ENCODE data around the gene NLRX1. TPM values are rescaled to one million over a fixed set of nuclear protein-coding genes. Genes with fewer than 3 reads are reported as not detected.

The NLRX1 gene
- total RNA-seq, result 8.8 and 11.8 TPM in 2 replicates

GRCh38 chr11:119168471-119169281 is at the start of gene NLRX1:
Gene NLRX1, plus strand, starts transcription at chr11:119168725. Its CDS starts 2,679 bp downstream, at chr11:119171404.

GRCh38 chr11:119121008-119121810 is 47.3 kb upstream of the NLRX1 start, which contains the start of gene HINFP:
Gene HINFP, plus strand, starts transcription at chr11:119121580. Its CDS starts 5,365 bp downstream, at chr11:119126945.

GRCh38 chr11:119149018-119149785 is 19.3 kb upstream of the NLRX1 start, which contains the start of gene ABCG4:
Gene ABCG4, plus strand, starts transcription at chr11:119149052. Its CDS starts 914 bp downstream, at chr11:119149966.

GRCh38 chr11:119205574-119206510 is 37.3 kb downstream of the NLRX1 start, which contains the start of gene CBL:
Gene CBL, plus strand, starts transcription at chr11:119206339. Its CDS starts 79 bp downstream, at chr11:119206418.

Other genes with a start within 250 kb of the NLRX1 start
- 21.1 and 49.4 TPM in 2 replicates for gene BCL9L, start 242.8 kb upstream of the NLRX1 start, total RNA-seq
- gene UPK2, start 212.4 kb upstream of the NLRX1 start, total RNA-seq, result not detected in 2 replicates
- not detected in 2 replicates for gene FOXR1, start 197.0 kb upstream of the NLRX1 start, total RNA-seq
- gene CENATAC, start 170.6 kb upstream of the NLRX1 start, total RNA-seq, result 6.3 and 6.8 TPM in 2 replicates
- gene RPS25, start 150.4 kb upstream of the NLRX1 start, total RNA-seq, result 1,512 and 1,580 TPM in 2 replicates
- gene TRAPPC4, start 150.0 kb upstream of the NLRX1 start, total RNA-seq, result 47.6 and 56.7 TPM in 2 replicates
- gene SLC37A4, start 137.8 kb upstream of the NLRX1 start, total RNA-seq, result 6.6 and 10.5 TPM in 2 replicates
- 119 and 147 TPM in 2 replicates for gene HYOU1, start 111.5 kb upstream of the NLRX1 start, total RNA-seq
- gene VPS11, start 100.9 kb upstream of the NLRX1 start, total RNA-seq, result 16.8 and 26.4 TPM in 2 replicates
- 3.4 and 22.4 TPM in 2 replicates for gene HMBS, start 83.8 kb upstream of the NLRX1 start, total RNA-seq
- gene DPAGT1, start 66.9 kb upstream of the NLRX1 start, total RNA-seq, result 16.4 and 23.2 TPM in 2 replicates
- gene C2CD2L, start 61.4 kb upstream of the NLRX1 start, total RNA-seq, result 3.4 TPM in 2 replicates
- gene HINFP, start 47.1 kb upstream of the NLRX1 start, total RNA-seq, result 6.9 and 16.5 TPM in 2 replicates
- under 0.01 TPM in 1 of 2 replicates, not detected in the other for gene ABCG4, start 19.7 kb upstream of the NLRX1 start, total RNA-seq
- gene NHERF4, start 16.8 kb downstream of the NLRX1 start, total RNA-seq, result not detected in 2 replicates
- 6.5 and 7.5 TPM in 2 replicates for gene CBL, start 37.6 kb downstream of the NLRX1 start, total RNA-seq
- gene MCAM, start 148.4 kb downstream of the NLRX1 start, total RNA-seq, result 51.3 and 129 TPM in 2 replicates
- 4.0 and 10.7 TPM in 2 replicates for gene RNF26, start 165.8 kb downstream of the NLRX1 start, total RNA-seq
- gene C1QTNF5, start 172.2 kb downstream of the NLRX1 start, total RNA-seq, result 13.8 and 24.2 TPM in 2 replicates
- gene MFRP, start 178.0 kb downstream of the NLRX1 start, total RNA-seq, result not detected in 2 replicates
- not detected in 2 replicates for gene USP2, start 213.0 kb downstream of the NLRX1 start, total RNA-seq

All from cardiac atrium fibroblast (primary cell).